Motor neuron (in vitro differentiated cells): ENCODE data around the gene CNKSR3. TPM values are rescaled to one million over a fixed set of nuclear protein-coding genes. Genes with fewer than 3 reads are reported as not detected.
A peak's percentile ranks its signal among the peaks of the same experiment; 100 is the strongest.

Experiments used
- ATAC-seq, 8 experiments: fragments of 200-7000 bp; cut with Tn5 transposase; replicated peaks in 6 of 8; 2 replicates each; pipeline ENCODE4 v1.8.0; 2021; ENCODE audit warnings: mild to moderate bottlenecking in 8 of 8, moderate library complexity in 8 of 8
- H3K27ac ChIP-seq, 2 donors: fragments of 250-450 bp; sonication (Bioruptor Pico); 2 replicates each; pipeline ENCODE4 v1.9.0; 2021; ENCODE audit warnings: antibody characterized with exemption in 2 of 2, mild to moderate bottlenecking in 2 of 2, moderate library complexity in 1 of 2
- H3K4me1 ChIP-seq, 2 donors: fragments of 250-450 bp; sonication (Bioruptor Pico); replicated peaks in 1 of 2; 2 replicates each; pipeline ENCODE4 v1.6.1; 2021; ENCODE audit warnings: antibody characterized with exemption in 2 of 2, mild to moderate bottlenecking in 2 of 2, moderate library complexity in 1 of 2
- H3K4me3 ChIP-seq, 5 donors: fragments of 250-450 bp; sonication (Bioruptor Pico); 2 replicates each; pipeline ENCODE4 v1.9.0; 2021; ENCODE audit warnings: antibody characterized with exemption in 5 of 5, mild to moderate bottlenecking in 5 of 5, moderate library complexity in 4 of 5
- WGBS, 10 experiments: fragments of 450-650 bp; shearing (Covaris generic); methylation state at CpG; one replicate each; pipeline ENCODE4 v1.0.0; 2022; 5-methylcytosine and 5-hydroxymethylcytosine counted together
- in situ Hi-C, 9 experiments: fragments of 400-800 bp; cut with MboI; loops; one replicate each; pipeline ENCODE4 v1.15.0; 2021; ENCODE audit warnings: low sequenced_read_pairs in 9 of 9, low pct_unique_long_range_greater_than_20kb in 2 of 9; ENCODE audit not compliant: unreplicated experiment in 9 of 9
- total RNA-seq, 8 experiments: library from RNA; unstranded; fragments of 300-600 nt; gene quantifications; 2 replicates each; pipeline versions ENCODE4 v1.2.3 to v1.2.4, GENCODE V29; 2022

Gene CNKSR3
- total RNA-seq, 8 experiments from 2014 or later: 2.0 to 21.5 (median 3.5) TPM

GRCh38 chr6:154353626-154354025 lies 156.9 kb downstream of the CNKSR3 start:
- Histone ChIP-seq H3K27ac (no peak overlapping the region), H3K4me1 (no peaks in the 10 kb centered on the region), H3K4me3 (no peak overlapping the region)
- 0 to 100% (median 52%) methylated on average over 1 of the region's 1 CpG; no CpG with 5 or more reads in 2 of the 10 experiments for WGBS, 10 experiments
- ATAC-seq: no peak
- in situ Hi-C loops: loop anchor here in 1 of 9 experiments (25.0 kb wide), 1 partner anchor 191 kb away; no protein-coding TSS in a partner anchor

- peak in 3 of 8 experiments; percentile 44 to 84 (median 81) for ATAC-seq
- 63 to 90% (median 80%) methylated on average over 3 to 15 of the region's 15 CpGs for WGBS, 10 experiments
- no peak overlapping the region for H3K27ac ChIP-seq
- in situ Hi-C loops: loop anchor here in 1 of 9 experiments (25.0 kb wide), 1 partner anchor 191 kb away; no protein-coding TSS in a partner anchor
- H3K4me1 ChIP-seq: no peaks in the 10 kb centered on the region
- H3K4me3 ChIP-seq: no peak overlapping the region
These were observed 157.4 kb downstream of the CNKSR3 start for GRCh38 chr6:154352898-154353585.

GRCh38 chr6:154350293-154350692 lies 160.2 kb downstream of the CNKSR3 start:
- no peak overlapping the region for H3K27ac ChIP-seq
- H3K4me1 ChIP-seq: no peaks in the 10 kb centered on the region
- H3K4me3 ChIP-seq: no peak overlapping the region
- ATAC-seq: no peak
- WGBS, 10 experiments: 60 to 100% (median 84%) methylated on average over 1 to 3 of the region's 3 CpGs; no CpG with 5 or more reads in 2 of the 10 experiments
- in situ Hi-C loops: loop anchor here in 1 of 9 experiments (25.0 kb wide), 1 partner anchor 188 kb away; no protein-coding TSS in a partner anchor

GRCh38 chr6:154347981-154348380 lies 162.5 kb downstream of the CNKSR3 start:
- Histone ChIP-seq H3K4me1 (peaks cover 0 to 7% of the 10 kb centered on the region in 2 donors), H3K27ac (no peak overlapping the region), H3K4me3 (no peak overlapping the region)
- in situ Hi-C loops: no loop called here
- 50 to 90% (median 75%) methylated on average over 1 to 6 of the region's 6 CpGs for WGBS, 10 experiments
- no peak for ATAC-seq

GRCh38 chr6:154345811-154346210 lies 164.7 kb downstream of the CNKSR3 start:
- Histone ChIP-seq H3K27ac (no peak overlapping the region), H3K4me3 (no peak overlapping the region), H3K4me1 (peaks cover 7 to 18% of the 10 kb centered on the region in 2 donors)
- ATAC-seq: no peak
- WGBS, 10 experiments: 70 to 100% (median 88%) methylated on average over 1 to 4 of the region's 4 CpGs; no CpG with 5 or more reads in 1 of the 10 experiments
- in situ Hi-C loops: no loop called here

- in situ Hi-C loops: no loop called here
- peak; percentile 63 to 97 (median 95) for ATAC-seq
- 15 to 87% (median 46%) methylated on average over 3 to 16 of the region's 16 CpGs for WGBS, 10 experiments
These were observed 166.8 kb downstream of the CNKSR3 start for GRCh38 chr6:154343473-154344308.

GRCh38 chr6:154341871-154342270 lies 168.6 kb downstream of the CNKSR3 start:
- in situ Hi-C loops: no loop called here
- 44 to 100% (median 69%) methylated on average over 1 to 4 of the region's 5 CpGs; no CpG with 5 or more reads in 1 of the 10 experiments for WGBS, 10 experiments
- Histone ChIP-seq H3K4me3 (no peak overlapping the region), H3K4me1 (peaks cover 7 to 18% of the 10 kb centered on the region in 2 donors), H3K27ac (no peak overlapping the region)
- ATAC-seq: peak in 1 of 8 experiments; percentile 34

More at GRCh38 chr6:154343473-154344308, 166.8 kb downstream of the CNKSR3 start:
- Histone ChIP-seq H3K27ac (no peak overlapping the region), H3K4me3 (no peak overlapping the region), H3K4me1 (peaks cover 7 to 18% of the 10 kb centered on the region in 2 donors)

GRCh38 chr6:154341336-154341735 lies 169.1 kb downstream of the CNKSR3 start:
- no peak overlapping the region for H3K4me3 ChIP-seq
- ATAC-seq: no peak
- in situ Hi-C loops: no loop called here
- 20 to 86% (median 73%) methylated on average over 1 to 4 of the region's 4 CpGs; no CpG with 5 or more reads in 1 of the 10 experiments for WGBS, 10 experiments
- H3K4me1 ChIP-seq: peaks cover 7 to 18% of the 10 kb centered on the region in 2 donors
- no peak overlapping the region for H3K27ac ChIP-seq

Other genes starting within 250 kb of the CNKSR3 start
- 1 to 10 TPM in 1 of 8 experiments, under 1 TPM in 7; 0.29 to 1.0 (median 0.40) TPM for gene IPCEF1, start 153.9 kb downstream of the CNKSR3 start, total RNA-seq
- 10 to 100 TPM; 20.4 to 54.1 (median 39.6) TPM for gene SCAF8, start 222.7 kb upstream of the CNKSR3 start, total RNA-seq